Left lobe of liver (tissue), 2 donors: Measurements from ENCODE around the gene KNDC1. TPM values are rescaled to one million over a fixed set of nuclear protein-coding genes. Genes with fewer than 3 reads are reported as not detected.

Experiments used
- ATAC-seq: fragments of 200-7000 bp; cut with Tn5 transposase; one replicate; pipeline ENCODE4 v1.9.1; 2020; ENCODE audit warnings: mild to moderate bottlenecking, moderate library complexity
- DNase-seq: peaks from one replicate; pipeline ENCODE4 v3.0.0-alpha.2; 2020; ENCODE audit warnings: low spot score
- total RNA-seq: library from RNA; stranded (reverse); gene quantifications from one replicate; pipeline ENCODE4 v1.2.1, GENCODE V29; 2021
- donor health status: DM: no; HTN: no; CAD: no; lungs with moderate emphysema.
- donor health status: DM: no; HTN: yes; CAD: no.

KNDC1 gene
- total RNA-seq, 1 donor from 2014 or later = 8.5 TPM

DNA sequence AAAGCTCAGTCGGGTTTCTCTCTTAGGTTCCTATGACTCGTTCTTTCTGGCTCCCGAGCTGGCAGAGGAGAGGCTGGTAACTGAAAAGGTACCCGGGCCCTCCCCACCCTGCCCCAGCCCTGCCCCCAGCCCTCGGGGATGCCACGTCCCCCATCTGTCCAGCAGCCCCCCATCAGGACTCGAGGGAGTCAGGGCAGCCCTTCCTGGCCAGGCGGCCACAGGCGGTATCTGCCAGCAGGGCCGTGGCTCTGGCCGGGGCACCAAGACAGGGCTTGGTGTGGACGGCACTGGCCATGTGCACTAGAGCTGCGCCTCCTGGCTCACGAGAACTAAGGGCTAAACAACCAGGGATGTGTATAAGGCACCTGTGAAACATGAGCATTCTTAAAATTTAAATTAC, 29.7 kb downstream of the KNDC1 start:
- no peak for DNase-seq
- no peak for ATAC-seq

DNA sequence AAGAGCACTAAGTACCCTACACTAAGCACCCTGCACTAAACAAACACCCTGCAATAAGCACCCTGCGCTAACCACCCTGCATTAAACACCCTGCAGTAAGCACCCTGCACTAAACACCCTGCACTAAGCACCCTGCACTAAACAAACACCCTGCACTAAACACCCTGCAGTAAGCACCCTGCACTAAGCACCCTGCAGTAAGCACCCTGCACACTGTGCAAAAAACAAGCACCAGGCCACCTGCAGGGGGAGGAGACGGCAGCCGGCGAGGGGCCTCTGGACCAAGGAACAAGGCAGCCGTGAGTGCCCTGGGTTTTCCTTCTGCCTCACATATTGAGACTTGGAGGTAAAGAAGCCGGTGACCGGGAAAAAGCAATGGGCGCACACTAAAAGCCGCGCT, 30.2 kb downstream of the KNDC1 start:
- ATAC-seq = no peak

DNA sequence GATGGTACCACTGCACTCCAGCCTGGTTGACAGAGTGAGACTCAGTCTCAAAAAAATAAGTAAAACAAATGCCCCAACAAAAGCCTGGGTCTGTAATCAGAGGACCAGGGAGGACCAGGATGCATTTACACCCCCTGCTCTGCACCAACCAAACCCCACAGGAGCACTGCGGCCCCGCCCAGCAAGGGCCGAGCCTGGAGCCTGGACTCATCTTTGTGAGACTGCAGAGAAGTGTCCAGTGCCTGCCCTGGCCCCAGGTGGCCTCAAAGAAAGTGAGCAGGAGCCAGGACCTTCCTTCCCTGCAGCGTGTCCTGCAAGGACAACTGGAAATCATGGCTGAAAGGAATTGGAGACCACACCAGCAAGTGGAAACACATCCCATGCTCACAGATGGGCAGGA, 31.6 kb downstream of the KNDC1 start:
- DNase-seq (no peak), ATAC-seq (no peak)

More for the DNA sequence above, 30.2 kb downstream of the KNDC1 start:
- no peak for DNase-seq

DNA sequence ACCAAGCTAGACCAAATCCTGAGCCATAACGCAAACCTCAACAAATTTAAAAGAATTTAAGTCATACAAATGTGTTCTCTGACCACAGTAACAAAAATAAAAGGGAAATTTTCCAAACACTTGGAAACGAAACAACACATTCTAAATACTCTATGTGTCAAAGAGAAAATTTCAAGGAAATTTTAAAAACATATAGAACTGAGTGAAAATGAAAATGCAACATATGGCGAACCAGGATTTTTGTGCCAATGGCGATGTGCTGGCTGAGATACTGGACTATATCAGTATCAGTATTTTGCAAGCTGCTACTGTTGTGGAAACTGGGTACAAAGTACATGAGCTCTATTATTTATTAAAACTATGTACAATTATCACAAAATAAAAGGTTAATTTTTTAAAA, 34.1 kb downstream of the KNDC1 start:
- ATAC-seq = no peak

DNA sequence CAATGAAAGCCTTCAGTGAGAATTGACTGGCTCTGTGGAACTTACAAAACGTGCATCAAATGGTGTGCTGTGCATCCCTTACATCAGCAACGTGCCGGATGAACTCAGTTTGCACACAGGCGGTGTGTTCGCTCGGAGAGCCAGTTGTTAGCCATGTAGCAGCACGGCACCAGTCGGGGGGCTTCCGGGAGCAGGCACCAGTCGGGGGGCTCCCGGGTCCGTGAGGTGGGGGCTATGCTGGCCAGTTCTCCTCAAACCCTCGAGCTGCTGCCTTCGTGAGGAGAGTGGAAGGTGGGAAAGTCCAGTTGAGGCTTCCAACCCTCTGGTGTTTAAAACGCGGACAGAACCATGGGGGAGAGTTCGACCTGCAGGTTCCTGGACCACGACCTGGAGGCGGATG, 35.1 kb downstream of the KNDC1 start:
- ATAC-seq (no peak), DNase-seq (no peak)

More for the DNA sequence above, 34.1 kb downstream of the KNDC1 start:
- no peak for DNase-seq

DNA sequence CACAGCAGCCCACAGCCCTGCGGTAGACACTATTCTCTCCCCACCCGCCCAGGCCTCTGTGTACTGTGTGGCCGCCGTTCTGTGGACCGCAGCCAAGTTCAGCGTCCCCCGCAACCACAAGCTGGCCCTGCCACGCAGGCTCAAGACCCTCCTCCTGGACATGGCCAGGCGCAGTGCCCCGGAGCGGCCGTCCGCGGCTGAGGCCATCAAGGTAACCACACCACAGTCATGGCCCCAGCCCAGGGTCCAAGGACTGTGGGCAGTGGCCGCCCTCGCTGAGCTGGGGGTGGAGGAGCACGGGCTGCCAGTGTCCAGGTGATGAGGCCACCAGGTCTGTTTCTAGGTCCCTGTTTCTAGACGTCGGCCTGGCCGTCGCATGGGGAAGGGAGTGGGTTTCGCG, 35.6 kb downstream of the KNDC1 start:
- DNase-seq (no peak), ATAC-seq (no peak)

DNA sequence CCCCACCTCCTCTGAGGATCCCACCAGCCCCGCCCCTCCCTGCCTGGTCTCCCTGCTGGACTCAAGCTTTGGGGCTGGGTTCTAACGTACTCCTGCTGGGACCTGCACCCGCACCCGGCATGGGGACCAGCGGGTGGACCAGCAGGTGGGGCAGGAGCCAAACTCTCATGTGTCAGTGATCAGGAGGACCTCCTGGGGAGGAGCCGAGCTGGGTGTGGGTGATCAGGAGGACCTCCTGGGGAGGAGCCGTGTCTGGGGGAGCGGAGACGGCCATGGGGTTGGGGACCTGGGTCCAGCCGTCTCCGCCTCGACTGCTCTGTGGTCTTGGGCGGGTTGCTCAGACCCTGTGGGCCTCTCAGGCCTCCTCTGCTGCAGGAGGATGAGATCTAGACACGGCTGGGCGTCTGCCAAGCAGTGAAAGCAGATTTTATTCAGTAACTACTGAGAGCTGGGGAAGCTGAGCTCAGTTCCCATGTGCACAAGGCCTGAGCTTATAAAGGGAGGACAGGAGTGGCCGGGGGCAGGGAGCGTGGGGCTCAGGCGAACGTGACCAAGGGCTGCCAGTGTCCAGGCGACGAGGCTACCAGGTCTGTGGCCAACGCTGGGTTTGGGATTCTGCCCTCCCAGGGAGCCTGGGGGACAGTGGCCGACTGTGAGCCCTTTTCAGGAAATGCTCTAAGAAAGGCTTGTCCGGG, 36.3 kb downstream of the KNDC1 start:
- DNase-seq = no peak
- no peak for ATAC-seq

DNA sequence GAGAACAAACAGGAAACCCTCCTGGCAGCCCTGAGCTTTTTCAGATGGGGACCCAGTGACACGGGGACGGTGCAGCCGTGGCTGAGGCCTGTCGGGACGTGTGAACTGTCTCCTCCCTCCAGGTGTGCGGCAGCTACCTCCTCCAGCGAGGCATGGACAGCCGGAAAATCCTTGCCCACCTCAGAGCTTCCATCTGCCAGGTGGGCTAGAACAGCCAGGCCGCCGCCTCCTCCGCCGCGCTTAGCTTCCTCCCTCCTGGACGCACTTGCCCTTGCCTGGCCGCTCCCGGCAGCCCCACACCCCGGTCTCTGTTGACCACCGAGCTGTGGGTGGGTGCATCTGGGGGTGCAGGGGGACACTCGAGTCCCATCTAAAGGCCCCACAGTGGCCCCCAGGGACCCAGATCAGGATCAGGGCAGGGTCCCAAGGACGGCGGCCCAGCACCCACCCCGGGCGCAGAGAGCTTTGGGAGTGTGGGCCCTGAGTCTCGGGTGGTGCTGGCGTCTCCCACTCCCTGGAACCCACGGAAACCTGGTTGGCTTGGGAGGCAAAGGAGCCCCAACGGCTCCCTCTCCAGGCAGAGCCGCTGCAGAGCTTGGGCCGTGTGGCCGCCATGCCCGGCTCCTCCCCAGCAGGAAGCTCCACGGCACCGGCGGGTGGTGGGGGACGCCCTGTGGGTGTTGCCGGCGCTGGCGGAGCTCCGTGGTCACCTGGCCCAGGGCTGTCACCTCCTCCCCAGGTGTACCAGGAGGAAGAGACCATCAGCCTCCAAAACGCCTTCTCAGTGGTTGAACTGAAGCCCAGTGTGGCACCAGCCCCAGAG, 37.1 kb downstream of the KNDC1 start:
- ATAC-seq (no peak), DNase-seq (no peak)

DNA sequence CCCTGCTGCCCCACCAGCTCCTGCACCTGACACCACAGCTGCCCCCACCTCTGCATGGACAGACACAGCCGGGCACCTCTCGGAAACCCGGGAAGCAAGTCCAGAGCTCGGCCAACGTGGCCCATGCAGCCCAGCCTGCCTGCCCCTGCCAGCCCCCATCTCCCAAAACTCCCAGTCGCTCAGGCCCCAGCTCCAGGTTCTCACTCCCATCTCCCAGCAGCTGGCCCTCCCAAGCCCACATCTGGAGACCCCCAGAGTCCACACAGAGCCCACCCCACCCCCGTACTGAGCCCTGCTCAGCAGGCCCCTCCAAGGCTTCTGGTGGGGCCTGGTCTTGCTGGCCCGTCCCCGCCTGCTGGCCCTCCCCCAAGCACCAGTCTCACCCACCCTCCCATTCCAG, 37.8 kb downstream of the KNDC1 start:
- DNase-seq (no peak), ATAC-seq (no peak)

DNA sequence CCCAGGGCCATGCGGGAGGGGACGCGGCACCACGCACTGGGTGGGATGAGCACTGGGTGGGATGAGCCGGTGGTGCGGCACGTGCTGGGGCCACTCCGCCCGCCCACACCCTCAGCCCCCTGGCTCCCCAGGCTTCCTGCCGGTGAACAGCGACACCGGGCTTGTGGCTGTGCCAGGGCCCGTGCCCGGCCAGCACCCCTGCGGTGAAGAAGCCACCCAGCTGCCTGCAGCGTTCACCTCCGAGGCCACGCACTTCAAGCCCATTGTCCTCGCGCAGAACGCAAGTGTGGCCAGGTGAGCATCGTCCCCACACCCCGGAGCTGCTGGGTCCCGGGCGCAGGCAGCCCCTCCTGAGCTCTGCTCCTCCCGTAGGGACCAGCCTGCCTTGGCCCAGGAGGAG, 38.2 kb downstream of the KNDC1 start:
- DNase-seq = no peak
- ATAC-seq = no peak

DNA sequence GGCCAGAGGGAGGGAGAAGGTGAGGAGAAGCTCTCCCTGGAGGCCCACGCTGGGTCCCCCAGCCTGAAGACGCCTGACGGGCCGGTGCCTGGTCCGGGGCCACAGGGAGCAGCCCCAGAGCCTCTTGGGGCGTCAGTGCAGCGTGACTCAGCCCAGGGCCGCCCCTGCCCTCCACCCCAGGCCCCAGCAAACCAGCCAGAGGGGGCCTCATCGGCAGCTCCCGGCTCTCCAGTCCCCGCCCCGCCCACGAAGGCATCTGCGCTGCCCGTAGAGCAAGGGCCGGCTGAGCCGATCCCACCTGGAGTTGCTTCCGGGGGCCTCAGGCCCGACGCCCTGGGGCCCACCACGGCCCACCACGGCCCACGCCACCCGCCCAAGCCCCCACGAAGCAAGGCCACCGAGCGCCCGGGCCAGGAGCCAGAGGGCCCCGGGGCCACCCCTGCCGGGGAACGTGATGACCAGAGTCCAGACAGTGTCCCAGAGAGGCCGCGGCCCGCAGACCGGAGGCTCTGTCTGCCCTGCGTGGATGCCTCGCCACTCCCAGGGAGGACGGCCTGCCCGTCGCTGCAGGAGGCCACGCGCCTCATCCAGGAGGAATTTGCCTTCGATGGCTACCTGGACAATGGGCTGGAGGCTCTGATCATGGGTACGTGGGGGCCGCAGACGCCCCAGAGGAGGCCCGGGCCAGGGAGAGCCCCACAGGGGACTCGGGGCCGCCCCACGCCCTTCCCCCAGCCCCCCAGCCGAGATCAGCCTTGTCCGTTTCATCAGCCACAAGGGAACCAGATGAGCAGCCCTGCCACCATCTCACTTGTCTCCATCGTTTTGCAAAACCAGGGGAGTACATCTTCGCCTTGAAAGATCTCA, 38.8 kb downstream of the KNDC1 start:
- no peak for DNase-seq

DNA sequence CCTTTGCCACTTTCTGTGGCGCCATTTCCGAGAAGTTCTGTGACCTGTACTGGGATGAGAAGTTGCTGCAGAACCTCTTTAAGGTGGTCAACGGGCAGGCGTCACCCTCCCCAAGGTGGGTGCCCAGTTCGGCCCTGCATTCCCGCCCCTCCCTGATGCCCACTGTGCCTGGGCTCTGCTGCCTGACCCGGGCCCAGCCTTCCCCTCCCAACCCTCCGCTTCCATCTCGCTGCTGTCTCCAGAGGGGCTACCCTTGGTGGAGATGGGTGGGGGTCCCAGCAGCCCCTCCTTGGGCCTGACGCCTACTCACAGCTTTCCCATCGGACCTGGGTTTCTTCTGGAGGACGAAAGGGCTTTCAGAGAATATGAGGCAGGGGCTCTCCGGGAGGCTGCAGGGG, 39.5 kb downstream of the KNDC1 start:
- ATAC-seq (no peak), DNase-seq (no peak)

More for the DNA sequence above, 38.8 kb downstream of the KNDC1 start:
- no peak for ATAC-seq

DNA sequence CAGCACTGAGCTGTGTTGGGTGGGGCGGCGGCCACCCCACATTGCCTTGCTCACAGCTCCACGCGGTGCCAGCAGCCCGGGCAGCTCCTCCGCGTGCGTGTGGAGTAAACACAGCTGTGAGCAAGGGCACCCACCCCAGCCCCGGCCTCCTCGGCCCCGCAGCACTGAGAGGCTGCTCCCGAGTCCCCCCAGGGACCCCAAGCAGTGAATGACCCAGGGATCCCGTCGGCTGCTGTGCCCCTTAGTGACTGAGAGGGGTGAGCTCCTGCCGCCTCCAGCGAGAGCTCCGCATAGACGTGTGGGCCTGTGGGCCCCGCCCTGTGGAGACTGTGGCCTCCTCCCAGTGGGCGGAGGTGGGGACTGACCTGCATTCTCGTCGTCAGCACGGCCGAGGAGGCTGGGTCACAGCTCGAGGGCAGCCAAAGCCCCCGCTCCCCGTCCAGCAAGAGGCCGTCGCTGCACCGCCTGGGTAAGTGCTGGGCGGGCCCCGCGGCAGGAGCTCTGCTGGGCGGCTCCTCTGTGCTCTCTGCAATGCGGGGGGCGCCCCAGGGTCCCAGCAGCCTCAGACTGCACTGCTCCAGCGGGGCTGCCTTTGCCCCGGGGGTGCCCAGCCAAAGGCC, 40.1 kb downstream of the KNDC1 start:
- ATAC-seq = no peak
- no peak for DNase-seq

DNA sequence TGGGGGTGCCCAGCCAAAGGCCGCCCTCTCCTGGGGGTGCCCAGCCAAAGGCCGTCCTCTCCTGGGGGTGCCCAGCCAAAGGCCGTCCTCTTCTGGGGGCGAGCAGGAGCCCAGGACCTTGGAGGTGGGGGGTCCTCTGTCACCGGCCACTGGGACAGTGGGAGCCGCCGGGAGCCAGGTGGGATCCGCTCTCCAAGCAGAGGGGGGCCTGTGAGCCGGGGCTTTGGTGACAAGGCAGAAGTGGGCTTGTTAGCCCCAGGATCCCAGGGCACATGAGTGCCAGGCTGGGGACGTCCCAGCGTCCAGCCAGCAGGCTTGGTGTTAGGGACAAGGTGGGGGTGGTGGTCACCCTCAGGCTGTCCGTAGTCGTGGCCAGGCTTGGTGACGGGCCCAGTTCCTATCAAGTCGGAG, 40.6 kb downstream of the KNDC1 start:
- no peak for DNase-seq
- no peak for ATAC-seq

DNA sequence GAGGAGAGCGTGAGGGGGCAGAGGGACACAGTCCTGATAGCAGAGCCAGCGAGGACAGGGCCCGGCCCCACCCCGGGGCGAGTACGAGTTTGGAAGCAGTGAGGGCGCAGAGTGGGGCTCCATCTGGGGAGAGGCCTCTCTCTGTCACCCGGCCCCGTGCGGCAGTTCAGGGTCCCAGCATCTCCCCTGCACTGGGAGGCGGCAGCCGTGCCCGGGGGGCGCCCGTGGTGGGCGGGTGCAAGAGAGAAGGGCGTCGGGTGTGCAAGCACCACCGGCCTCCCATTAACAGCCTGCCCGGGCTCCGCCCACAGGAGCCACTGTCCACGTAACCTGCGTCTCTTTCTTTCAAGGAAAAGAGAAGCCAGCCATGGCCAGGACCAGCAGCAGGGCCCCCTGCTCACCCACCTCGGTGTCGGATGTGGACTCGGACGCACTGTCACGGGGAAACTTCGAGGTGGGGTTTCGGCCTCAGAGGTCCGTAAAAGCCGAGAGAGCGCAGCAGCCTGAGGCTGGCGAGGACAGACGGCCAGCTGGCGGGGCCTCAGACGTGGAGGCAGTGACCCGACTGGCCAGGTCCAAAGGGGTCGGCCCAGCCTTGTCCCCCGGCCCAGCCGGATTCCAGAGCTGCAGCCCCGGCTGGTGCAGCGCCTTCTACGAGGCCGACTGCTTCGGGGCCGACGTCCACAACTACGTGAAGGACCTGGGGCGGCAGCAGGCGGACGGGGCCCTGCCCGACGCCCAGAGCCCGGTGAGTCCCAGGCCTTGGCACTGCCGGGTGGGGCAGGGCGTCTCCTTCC, 41.3 kb downstream of the KNDC1 start:
- no peak for DNase-seq

DNA sequence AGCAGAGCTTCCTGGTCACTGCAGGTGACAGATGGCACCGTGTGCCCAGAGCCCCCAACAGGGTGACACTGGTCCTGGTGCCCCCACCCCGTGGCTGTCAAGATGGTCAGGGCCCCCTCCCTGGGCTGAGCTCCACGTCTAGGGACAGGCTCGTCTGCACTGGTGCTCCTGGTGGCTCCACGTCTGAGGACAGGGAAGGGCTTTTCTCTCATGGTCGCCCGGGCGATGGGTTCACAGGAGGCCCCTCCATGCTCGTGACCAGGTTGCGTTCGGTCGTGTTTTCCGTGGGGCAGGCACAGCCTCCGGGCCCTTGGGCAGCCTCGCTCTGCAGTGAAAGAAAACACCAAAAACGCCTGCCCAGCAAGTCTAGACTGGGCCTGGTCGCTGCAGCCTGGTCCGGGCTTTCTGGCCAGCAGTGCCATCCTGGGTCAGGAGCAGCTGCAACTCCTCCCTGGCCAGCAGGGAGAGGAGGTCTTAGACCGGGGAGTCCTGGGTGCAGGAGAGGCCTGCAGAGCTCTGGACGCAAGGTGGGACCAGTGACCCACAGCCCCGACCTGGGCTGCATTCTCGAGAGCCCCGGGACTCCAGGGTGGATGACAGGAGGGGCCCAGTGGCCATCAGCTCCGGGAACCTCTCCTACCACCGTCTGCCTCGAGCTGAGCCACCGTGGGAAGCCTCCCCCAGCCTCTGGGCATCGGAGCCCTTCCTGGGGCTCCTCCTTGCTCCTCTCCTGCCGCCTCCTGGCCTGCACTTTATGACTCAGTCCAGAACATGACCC, 42.1 kb downstream of the KNDC1 start:
- ATAC-seq (no peak), DNase-seq (no peak)

More for the DNA sequence above, 41.3 kb downstream of the KNDC1 start:
- no peak for ATAC-seq

DNA sequence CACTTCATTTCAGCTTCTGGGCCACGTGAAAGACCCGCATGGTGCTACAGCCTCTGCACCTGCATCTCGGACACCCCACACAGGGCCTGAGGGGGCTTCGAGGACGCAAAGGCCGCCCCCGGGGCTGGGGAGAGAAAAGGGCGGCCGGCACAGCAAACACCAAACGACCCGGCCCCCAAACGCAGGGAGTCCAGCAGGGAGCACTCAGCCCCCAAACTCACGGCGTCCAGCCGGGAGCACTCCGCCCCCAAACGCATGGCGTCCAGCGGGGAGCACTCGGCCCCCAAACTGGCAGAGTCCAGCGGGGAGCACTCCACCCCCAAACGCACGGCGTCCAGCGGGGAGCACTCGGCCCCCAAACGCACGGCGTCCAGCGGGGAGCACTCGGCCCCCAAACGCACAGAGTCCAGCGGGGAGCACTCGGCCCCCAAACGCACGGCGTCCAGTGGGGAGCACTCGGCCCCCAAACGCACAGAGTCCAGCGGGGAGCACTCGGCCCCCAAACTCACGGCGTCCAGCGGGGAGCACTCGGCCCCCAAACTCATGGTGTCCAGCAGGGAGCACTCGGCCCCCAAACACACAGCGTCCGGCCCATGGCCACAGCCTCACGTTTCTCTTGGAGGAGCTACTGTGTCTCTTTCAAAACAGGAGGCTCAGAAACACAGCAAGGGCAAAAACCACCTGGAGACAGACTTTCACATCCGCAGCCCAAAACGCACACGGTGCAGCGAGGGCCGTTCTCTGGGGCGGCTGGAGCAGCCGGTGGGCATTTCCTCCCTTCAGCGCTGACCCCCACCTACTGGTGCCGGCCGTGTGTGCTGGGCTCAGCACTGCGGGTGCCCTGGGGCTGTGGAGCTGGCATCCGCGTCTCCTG, 43.0 kb downstream of the KNDC1 start:
- DNase-seq (no peak), ATAC-seq (no peak)

DNA sequence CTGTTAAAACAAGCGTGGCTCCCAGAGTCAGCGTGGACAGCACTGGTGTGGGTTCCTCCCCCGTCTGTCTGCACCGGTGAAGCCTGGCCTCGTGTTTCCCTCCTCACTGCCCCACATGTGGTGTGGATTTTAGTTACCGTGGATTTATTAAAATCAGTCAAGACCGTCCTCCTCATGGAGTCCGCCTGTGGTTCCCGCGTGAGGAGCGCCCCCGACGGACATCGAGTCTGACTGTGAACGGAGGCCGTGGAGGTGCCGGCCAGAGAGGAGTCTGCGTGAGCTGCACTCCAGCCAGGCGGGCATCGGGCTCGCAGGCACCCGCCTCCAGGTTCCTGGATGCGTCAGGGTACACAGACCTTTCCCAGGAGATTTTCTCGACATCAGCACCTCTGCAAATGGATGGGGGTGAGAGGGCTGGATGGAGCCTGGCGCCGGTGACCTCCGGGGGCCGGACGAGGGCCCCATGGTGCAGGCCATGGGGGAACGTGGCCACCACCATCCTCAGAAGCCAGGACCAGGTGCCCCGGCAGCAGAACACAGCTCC, 43.7 kb downstream of the KNDC1 start:
- ATAC-seq (no peak), DNase-seq (no peak)
